Measurements from ENCODE around the gene CD247. TPM values are rescaled to one million over a fixed set of nuclear protein-coding genes. Genes with fewer than 3 reads are reported as not detected.
A peak's percentile ranks its signal among the peaks of the same experiment; 100 is the strongest.

Gene CD247
- total and polyA plus RNA-seq, 9 of the 15 experiments (the other 6 are each of a cell fraction or from before 2014, with no cell fraction given), result 0.08 to 0.42 (median 0.28) TPM; not detected in 5

GRCh38 chr1:167479331-167479979, 38.9 kb downstream of the CD247 start:
- Histone ChIP-seq H3K4me2 (ENCODE audit: insufficient read depth, low read length) (no peak overlapping the region), H3K4me1 (replicated peaks in 1 of 2; ENCODE audit: control insufficient read depth in 2 of 2, insufficient read depth in 2 of 2, low read length in 2 of 2) (no peaks in the 10 kb centered on the region), H3K27me3 (ENCODE audit: control insufficient read depth in 2 of 2, insufficient read depth in 2 of 2, low read length in 2 of 2) (peaks cover 9 to 46% of the 10 kb centered on the region in 2 experiments), H3K36me3 (ENCODE audit: control insufficient read depth, insufficient read depth, low read length) (no peaks in the 10 kb centered on the region), H3K4me3 (no peak overlapping the region), H3K9ac (ENCODE audit: insufficient read depth in 1 of 2, low read depth in 2 of 2, low read length in 2 of 2) (no peak overlapping the region), H3K9me1 (ENCODE audit: control insufficient read depth, insufficient read depth, low read length) (peaks cover 4% of the 10 kb centered on the region), H2AFZ (ENCODE audit: low read depth, low read length) (peak overlapping the region; percentile 15), H4K20me1 (replicated peaks; ENCODE audit: control insufficient read depth, insufficient read depth, low read length) (no peaks in the 10 kb centered on the region), H3K9me3 (replicated peaks; ENCODE audit: control insufficient read depth, insufficient read depth, low read depth, low read length) (no peaks in the 10 kb centered on the region), H3K79me2 (ENCODE audit: control insufficient read depth, insufficient read depth, low read length) (no peaks in the 10 kb centered on the region), H3K27ac (ENCODE audit: extremely low read depth, low read depth, low read length) (no peak overlapping the region)
- DNase-seq (ENCODE audit: extremely low read depth in 1 of 4, low spot score in 3 of 4), result no peak
- intact Hi-C loops (cut with micrococcal nuclease) (no loop called here), in situ Hi-C loops (cut with MboI) (no loop called here)
- FAIRE-seq, result no peak
- POLR2A ChIA-PET, result interaction anchor here (1.2 to 2.0 kb wide), 2 partner anchors 12 to 14 kb away, joined by 3 to 10 read pairs; no protein-coding TSS in a partner anchor
- 12% methylated on average over 10 of the region's 10 CpGs for WGBS (ENCODE audit: insufficient coverage, low coverage, missing lambda C conversion rate)
- no peak for TF ChIP-seq GTF3C2 (IDR thresholded peaks at IDR 0.05; ENCODE audit: borderline replicate concordance, extremely low read depth, insufficient read length)
- 0 out of 2 replicates have a peak, but pooled peaks have one; percentile 57 for TF ChIP-seq CBFB (CRISPR knock-in tag; IDR thresholded peaks at IDR 0.05)
- no TSS peak for BruUV-seq (replicated peaks)
- CTCF ChIA-PET (ENCODE audit: low intra/inter-chr PET ratio), result no interaction called here
- ATAC-seq, result no peak
